ENCODE measurements around the gene SHC2. TPM values are rescaled to one million over a fixed set of nuclear protein-coding genes. Genes with fewer than 3 reads are reported as not detected.

The SHC2 gene
- total and polyA plus RNA-seq, 9 of the 15 experiments (the other 6 are each of a cell fraction or from before 2014, with no cell fraction given) = 0.14 to 0.36 (median 0.17) TPM; not detected in 5

DNA sequence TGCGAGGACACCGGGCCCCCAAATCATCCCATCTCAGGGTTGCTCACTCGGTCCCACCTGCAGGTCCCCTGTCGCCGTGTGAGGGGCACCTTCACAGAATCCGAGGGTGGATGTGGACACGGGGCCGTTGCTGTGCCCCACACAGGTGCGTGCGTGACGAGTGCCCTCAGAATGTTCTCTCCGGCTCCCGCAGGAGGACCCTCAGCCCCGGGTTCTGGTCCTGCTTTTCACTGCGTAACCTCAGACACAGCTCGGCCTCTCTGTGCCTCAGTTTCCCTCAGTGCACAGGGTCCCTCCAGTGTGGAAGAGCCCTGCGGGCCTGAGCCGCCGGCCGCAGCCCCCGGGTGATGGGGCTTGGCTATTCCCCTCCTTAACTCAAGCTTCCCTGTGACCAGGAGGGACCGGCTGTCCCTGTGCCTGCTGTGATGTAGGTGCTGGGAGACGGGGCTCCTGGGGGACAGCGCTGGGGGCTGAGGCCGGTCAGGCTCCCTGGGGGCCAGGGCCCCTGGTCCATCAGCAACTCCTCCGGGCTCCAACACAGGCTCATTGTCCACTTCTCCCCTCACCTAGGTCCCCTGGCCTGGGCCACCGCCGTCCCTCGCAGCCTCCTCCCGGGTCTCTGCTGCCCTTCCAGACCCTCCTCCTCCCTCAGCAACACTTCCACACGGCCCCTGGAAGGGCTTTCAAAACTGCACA, 4.8 kb downstream of the SHC2 start (continued):
- no peak for TF ChIP-seq RUNX1 (IDR thresholded peaks at IDR 0.05; ENCODE audit: low read depth)
- TF ChIP-seq, protein P1, sequence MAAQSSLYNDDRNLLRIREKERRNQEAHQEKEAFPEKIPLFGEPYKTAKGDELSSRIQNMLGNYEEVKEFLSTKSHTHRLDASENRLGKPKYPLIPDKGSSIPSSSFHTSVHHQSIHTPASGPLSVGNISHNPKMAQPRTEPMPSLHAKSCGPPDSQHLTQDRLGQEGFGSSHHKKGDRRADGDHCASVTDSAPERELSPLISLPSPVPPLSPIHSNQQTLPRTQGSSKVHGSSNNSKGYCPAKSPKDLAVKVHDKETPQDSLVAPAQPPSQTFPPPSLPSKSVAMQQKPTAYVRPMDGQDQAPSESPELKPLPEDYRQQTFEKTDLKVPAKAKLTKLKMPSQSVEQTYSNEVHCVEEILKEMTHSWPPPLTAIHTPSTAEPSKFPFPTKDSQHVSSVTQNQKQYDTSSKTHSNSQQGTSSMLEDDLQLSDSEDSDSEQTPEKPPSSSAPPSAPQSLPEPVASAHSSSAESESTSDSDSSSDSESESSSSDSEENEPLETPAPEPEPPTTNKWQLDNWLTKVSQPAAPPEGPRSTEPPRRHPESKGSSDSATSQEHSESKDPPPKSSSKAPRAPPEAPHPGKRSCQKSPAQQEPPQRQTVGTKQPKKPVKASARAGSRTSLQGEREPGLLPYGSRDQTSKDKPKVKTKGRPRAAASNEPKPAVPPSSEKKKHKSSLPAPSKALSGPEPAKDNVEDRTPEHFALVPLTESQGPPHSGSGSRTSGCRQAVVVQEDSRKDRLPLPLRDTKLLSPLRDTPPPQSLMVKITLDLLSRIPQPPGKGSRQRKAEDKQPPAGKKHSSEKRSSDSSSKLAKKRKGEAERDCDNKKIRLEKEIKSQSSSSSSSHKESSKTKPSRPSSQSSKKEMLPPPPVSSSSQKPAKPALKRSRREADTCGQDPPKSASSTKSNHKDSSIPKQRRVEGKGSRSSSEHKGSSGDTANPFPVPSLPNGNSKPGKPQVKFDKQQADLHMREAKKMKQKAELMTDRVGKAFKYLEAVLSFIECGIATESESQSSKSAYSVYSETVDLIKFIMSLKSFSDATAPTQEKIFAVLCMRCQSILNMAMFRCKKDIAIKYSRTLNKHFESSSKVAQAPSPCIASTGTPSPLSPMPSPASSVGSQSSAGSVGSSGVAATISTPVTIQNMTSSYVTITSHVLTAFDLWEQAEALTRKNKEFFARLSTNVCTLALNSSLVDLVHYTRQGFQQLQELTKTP (IDR thresholded peaks at IDR 0.05; ENCODE audit: low read depth in 1 of 2, partially characterized antibody in 2 of 2) = no peak

DNA sequence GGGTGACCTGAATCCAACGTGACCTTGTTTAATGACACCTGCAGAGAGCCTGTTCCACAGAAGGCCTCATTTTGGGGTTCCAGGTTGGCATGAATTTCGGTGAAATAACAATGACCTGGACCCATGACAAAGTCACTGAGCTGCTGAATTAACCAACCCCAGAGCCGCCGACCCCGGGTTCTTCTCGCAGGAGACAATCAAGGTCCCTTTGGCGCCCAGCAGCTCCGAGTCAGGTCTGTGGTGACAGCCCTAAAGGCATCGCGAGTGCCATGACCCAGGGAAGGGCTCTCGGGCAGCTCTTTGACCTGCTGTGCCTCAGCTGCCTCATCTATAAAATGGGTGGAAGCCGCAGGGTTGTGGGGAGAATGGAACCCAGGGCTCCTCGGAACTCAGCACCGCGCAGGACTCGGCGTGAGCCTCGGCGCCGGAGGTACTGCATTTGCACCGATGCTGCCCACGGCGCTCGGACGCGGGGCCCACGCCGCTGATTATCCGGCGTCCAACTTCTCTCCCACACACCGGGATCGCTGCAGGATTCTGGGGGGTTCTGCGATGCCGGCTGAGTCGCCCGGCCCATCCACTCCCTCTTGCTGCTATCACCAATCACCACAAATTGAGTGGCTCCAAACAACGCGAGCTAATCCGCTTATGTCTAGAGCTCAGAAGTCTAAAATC, 5.7 kb downstream of the SHC2 start:
- FAIRE-seq (no peak), DNase-seq (ENCODE audit: extremely low read depth in 1 of 4, low spot score in 3 of 4) (no peak), ATAC-seq (no peak)
- Histone ChIP-seq H3K4me2 (ENCODE audit: insufficient read depth, low read length) (no peak overlapping the region), H3K9ac (ENCODE audit: insufficient read depth in 1 of 2, low read depth in 2 of 2, low read length in 2 of 2) (no peak overlapping the region), H3K27ac (ENCODE audit: extremely low read depth, low read depth, low read length) (no peak overlapping the region), H3K9me3 (replicated peaks; ENCODE audit: control insufficient read depth, insufficient read depth, low read depth, low read length) (no peaks in the 10 kb centered on the region; the same call in 1 of the 2 replicates), H3K9me1 (ENCODE audit: control insufficient read depth, insufficient read depth, low read length) (no peaks in the 10 kb centered on the region), H3K27me3 (ENCODE audit: control insufficient read depth in 2 of 2, insufficient read depth in 2 of 2, low read length in 2 of 2) (peaks cover 6 to 48% of the 10 kb centered on the region in 2 experiments; a peak in 4 of 5 replicates), H3K4me3 (no peak overlapping the region), H2AFZ (ENCODE audit: low read depth, low read length) (no peak overlapping the region), H3K4me1 (replicated peaks in 1 of 2; ENCODE audit: control insufficient read depth in 2 of 2, insufficient read depth in 2 of 2, low read length in 2 of 2) (peaks cover 5 to 16% of the 10 kb centered on the region in 2 experiments; a peak in 3 of 5 replicates), H3K79me2 (ENCODE audit: control insufficient read depth, insufficient read depth, low read length) (no peaks in the 10 kb centered on the region), H3K36me3 (ENCODE audit: control insufficient read depth, insufficient read depth, low read length) (no peaks in the 10 kb centered on the region), H4K20me1 (replicated peaks; ENCODE audit: control insufficient read depth, insufficient read depth, low read length) (no peaks in the 10 kb centered on the region)
- in situ Hi-C loops (cut with MboI) (no loop called here), intact Hi-C loops (cut with micrococcal nuclease) (no loop called here)
- no TSS peak for BruUV-seq (replicated peaks)
- CTCF ChIA-PET (ENCODE audit: low intra/inter-chr PET ratio) = no interaction called here
- POLR2A ChIA-PET = interaction anchor here (0.9 kb wide), 1 partner anchor 28 kb away, joined by 3 read pairs; no protein-coding TSS in a partner anchor
- 50% methylated on average over 33 of the region's 39 CpGs for WGBS (ENCODE audit: insufficient coverage, low coverage, missing lambda C conversion rate)
- TF ChIP-seq MCM3 (IDR thresholded peaks at IDR 0.05) (no peak), ZNF584 (CRISPR knock-in tag; IDR thresholded peaks at IDR 0.05; ENCODE audit: low read depth) (no peak), TBL1XR1 (IDR thresholded peaks at IDR 0.05; ENCODE audit: low read length in 2 of 2) (no peak), FIP1L1 (IDR thresholded peaks at IDR 0.05; ENCODE audit: low read depth, low read length, poor library complexity, severe bottlenecking) (no peak), NFIC (IDR thresholded peaks at IDR 0.05) (no peak), ZKSCAN8 (CRISPR knock-in tag; IDR thresholded peaks at IDR 0.05) (no peak)
- TF ChIP-seq, protein P2, sequence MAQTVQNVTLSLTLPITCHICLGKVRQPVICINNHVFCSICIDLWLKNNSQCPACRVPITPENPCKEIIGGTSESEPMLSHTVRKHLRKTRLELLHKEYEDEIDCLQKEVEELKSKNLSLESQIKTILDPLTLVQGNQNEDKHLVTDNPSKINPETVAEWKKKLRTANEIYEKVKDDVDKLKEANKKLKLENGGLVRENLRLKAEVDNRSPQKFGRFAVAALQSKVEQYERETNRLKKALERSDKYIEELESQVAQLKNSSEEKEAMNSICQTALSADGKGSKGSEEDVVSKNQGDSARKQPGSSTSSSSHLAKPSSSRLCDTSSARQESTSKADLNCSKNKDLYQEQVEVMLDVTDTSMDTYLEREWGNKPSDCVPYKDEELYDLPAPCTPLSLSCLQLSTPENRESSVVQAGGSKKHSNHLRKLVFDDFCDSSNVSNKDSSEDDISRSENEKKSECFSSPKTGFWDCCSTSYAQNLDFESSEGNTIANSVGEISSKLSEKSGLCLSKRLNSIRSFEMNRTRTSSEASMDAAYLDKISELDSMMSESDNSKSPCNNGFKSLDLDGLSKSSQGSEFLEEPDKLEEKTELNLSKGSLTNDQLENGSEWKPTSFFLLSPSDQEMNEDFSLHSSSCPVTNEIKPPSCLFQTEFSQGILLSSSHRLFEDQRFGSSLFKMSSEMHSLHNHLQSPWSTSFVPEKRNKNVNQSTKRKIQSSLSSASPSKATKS (CRISPR knock-in tag; IDR thresholded peaks at IDR 0.05) = no peak

Measured in K562 (cell line).